Smooth muscle cell of the brain vasculature (primary cell): ENCODE results near the gene L3MBTL3.

Experiments
- DNase-seq: peaks from one replicate; pipeline ENCODE4 v3.0.0-alpha.2; 2012; ENCODE audit warnings: low read depth, low spot score

L3MBTL3 gene

GRCh38 chr6:130027948-130028347, 9.6 kb downstream of the L3MBTL3 start:
- DNase-seq: no peak

GRCh38 chr6:130029163-130029562, 10.8 kb downstream of the L3MBTL3 start:
- DNase-seq: no peak

- DNase-seq: no peak
Measured at GRCh38 chr6:130032758-130033340, 14.5 kb downstream of the L3MBTL3 start.

- DNase-seq: no peak
Measured at GRCh38 chr6:130033949-130034348, 15.6 kb downstream of the L3MBTL3 start.

GRCh38 chr6:130034378-130035146, 16.2 kb downstream of the L3MBTL3 start:
- DNase-seq: no peak

GRCh38 chr6:130035211-130035610, 16.8 kb downstream of the L3MBTL3 start:
- no peak for DNase-seq

GRCh38 chr6:130037207-130037811, 18.9 kb downstream of the L3MBTL3 start:
- no peak for DNase-seq

GRCh38 chr6:130041594-130041993, 23.2 kb downstream of the L3MBTL3 start:
- no peak for DNase-seq

- DNase-seq: no peak
Measured at GRCh38 chr6:130043344-130043743, 25.0 kb downstream of the L3MBTL3 start.

GRCh38 chr6:130045622-130046021, 27.2 kb downstream of the L3MBTL3 start:
- no peak for DNase-seq

GRCh38 chr6:130046671-130047070, 28.3 kb downstream of the L3MBTL3 start:
- no peak for DNase-seq

GRCh38 chr6:130047088-130047995, 29.0 kb downstream of the L3MBTL3 start:
- DNase-seq: no peak

- no peak for DNase-seq
Measured at GRCh38 chr6:130050230-130050629, 31.8 kb downstream of the L3MBTL3 start.

- no peak for DNase-seq
Measured at GRCh38 chr6:130054725-130055124, 36.3 kb downstream of the L3MBTL3 start.

- DNase-seq: no peak
Measured at GRCh38 chr6:130055271-130055670, 36.9 kb downstream of the L3MBTL3 start.

GRCh38 chr6:130057495-130057894, 39.1 kb downstream of the L3MBTL3 start:
- DNase-seq: no peak

- DNase-seq: no peak
Measured at GRCh38 chr6:130063806-130064205, 45.4 kb downstream of the L3MBTL3 start.

GRCh38 chr6:130065609-130066156, 47.3 kb downstream of the L3MBTL3 start:
- no peak for DNase-seq

GRCh38 chr6:130069485-130069884, 51.1 kb downstream of the L3MBTL3 start:
- DNase-seq: no peak

- DNase-seq: no peak
Measured at GRCh38 chr6:130070326-130070725, 51.9 kb downstream of the L3MBTL3 start.

- DNase-seq: no peak
Measured at GRCh38 chr6:130070792-130071191, 52.4 kb downstream of the L3MBTL3 start.
